ENCODE data around the gene SLC27A5.

Gene SLC27A5

GRCh38 chr19:58556622-58557220, 44.9 kb upstream of the SLC27A5 start:
- peak overlapping the region; percentile 64 for H3K4me3 ChIP-seq (ENCODE audit: insufficient read depth, low read depth, low read length)

GRCh38 chr19:58555920-58556621, 44.3 kb upstream of the SLC27A5 start:
- no peaks in the 10 kb centered on the region for H3K27me3 ChIP-seq (ENCODE audit: control insufficient read depth, insufficient read depth, low read length, poor library complexity, severe bottlenecking)
- 94 to 95% methylated on average over 16 of the region's 16 CpGs for WGBS, 2 experiments
- no peak overlapping the region for H3K4me3 ChIP-seq (ENCODE audit: insufficient read depth, low read depth, low read length)
- no peak overlapping the region for H3K27ac ChIP-seq (ENCODE audit: insufficient read depth, low read depth, low read length, poor library complexity, severe bottlenecking)
- peaks cover 32% of the 10 kb centered on the region for H3K4me1 ChIP-seq (ENCODE audit: control insufficient read depth, insufficient read depth, low read length)
- H3K36me3 ChIP-seq (ENCODE audit: control insufficient read depth, insufficient read depth, low read length): peaks cover 27% of the 10 kb centered on the region
- H3K9me3 ChIP-seq (ENCODE audit: control insufficient read depth, low read length): no peaks in the 10 kb centered on the region

More at GRCh38 chr19:58556622-58557220, 44.9 kb upstream of the SLC27A5 start:
- 90% methylated on average over 10 of the region's 10 CpGs for WGBS, 2 experiments
- H3K4me1 ChIP-seq (ENCODE audit: control insufficient read depth, insufficient read depth, low read length): peaks cover 32% of the 10 kb centered on the region
- H3K27ac ChIP-seq (ENCODE audit: insufficient read depth, low read depth, low read length, poor library complexity, severe bottlenecking): no peak overlapping the region
- H3K36me3 ChIP-seq (ENCODE audit: control insufficient read depth, insufficient read depth, low read length): peaks cover 21% of the 10 kb centered on the region
- H3K9me3 ChIP-seq (ENCODE audit: control insufficient read depth, low read length): no peaks in the 10 kb centered on the region
- peaks cover 5% of the 10 kb centered on the region for H3K27me3 ChIP-seq (ENCODE audit: control insufficient read depth, insufficient read depth, low read length, poor library complexity, severe bottlenecking)

- Histone ChIP-seq H3K27me3 (ENCODE audit: control insufficient read depth, insufficient read depth, low read length, poor library complexity, severe bottlenecking) (no peaks in the 10 kb centered on the region), H3K4me1 (ENCODE audit: control insufficient read depth, insufficient read depth, low read length) (peaks cover 31% of the 10 kb centered on the region), H3K36me3 (ENCODE audit: control insufficient read depth, insufficient read depth, low read length) (peaks cover 31% of the 10 kb centered on the region), H3K9me3 (ENCODE audit: control insufficient read depth, low read length) (no peaks in the 10 kb centered on the region), H3K4me3 (ENCODE audit: insufficient read depth, low read depth, low read length) (peak overlapping the region; percentile 92), H3K27ac (ENCODE audit: insufficient read depth, low read depth, low read length, poor library complexity, severe bottlenecking) (peak overlapping the region; percentile 84)
- 81 to 82% methylated on average over 4 of the region's 4 CpGs for WGBS, 2 experiments
Observed at GRCh38 chr19:58555369-58555885, 43.6 kb upstream of the SLC27A5 start.

- no peaks in the 10 kb centered on the region for H3K27me3 ChIP-seq (ENCODE audit: control insufficient read depth, insufficient read depth, low read length, poor library complexity, severe bottlenecking)
- WGBS, 2 experiments: 3% methylated on average over 69 of the region's 69 CpGs
- peak within 1 kb of the TSS; percentile 92 for H3K4me3 ChIP-seq (ENCODE audit: insufficient read depth, low read depth, low read length)
- peak within 1 kb of the TSS; percentile 84 for H3K27ac ChIP-seq (ENCODE audit: insufficient read depth, low read depth, low read length, poor library complexity, severe bottlenecking)
- H3K4me1 ChIP-seq (ENCODE audit: control insufficient read depth, insufficient read depth, low read length): peaks cover 24% of the 10 kb centered on the region
- peaks cover 38% of the 10 kb centered on the region for H3K36me3 ChIP-seq (ENCODE audit: control insufficient read depth, insufficient read depth, low read length)
- H3K9me3 ChIP-seq (ENCODE audit: control insufficient read depth, low read length): no peaks in the 10 kb centered on the region
Observed at GRCh38 chr19:58554494-58555368, 42.9 kb upstream of the SLC27A5 start, which contains the start of gene CHMP2A. Gene CHMP2A, minus strand, starts transcription at chr19:58555105. Its CDS starts 893 bp downstream, at chr19:58554212.

- no peaks in the 10 kb centered on the region for H3K27me3 ChIP-seq (ENCODE audit: control insufficient read depth, insufficient read depth, low read length, poor library complexity, severe bottlenecking)
- H3K4me3 ChIP-seq (ENCODE audit: insufficient read depth, low read depth, low read length): peak overlapping the region; percentile 92
- peaks cover 23% of the 10 kb centered on the region for H3K4me1 ChIP-seq (ENCODE audit: control insufficient read depth, insufficient read depth, low read length)
- peaks cover 46% of the 10 kb centered on the region for H3K36me3 ChIP-seq (ENCODE audit: control insufficient read depth, insufficient read depth, low read length)
- 80 to 82% methylated on average over 18 of the region's 18 CpGs for WGBS, 2 experiments
- peak overlapping the region; percentile 84 for H3K27ac ChIP-seq (ENCODE audit: insufficient read depth, low read depth, low read length, poor library complexity, severe bottlenecking)
- H3K9me3 ChIP-seq (ENCODE audit: control insufficient read depth, low read length): no peaks in the 10 kb centered on the region
Observed at GRCh38 chr19:58553799-58554493, 42.2 kb upstream of the SLC27A5 start.

GRCh38 chr19:58552655-58553054, 40.9 kb upstream of the SLC27A5 start:
- H3K4me3 ChIP-seq (ENCODE audit: insufficient read depth, low read depth, low read length): no peak overlapping the region
- H3K27ac ChIP-seq (ENCODE audit: insufficient read depth, low read depth, low read length, poor library complexity, severe bottlenecking): no peak overlapping the region
- H3K27me3 ChIP-seq (ENCODE audit: control insufficient read depth, insufficient read depth, low read length, poor library complexity, severe bottlenecking): no peaks in the 10 kb centered on the region
- 97% methylated on average over 2 of the region's 2 CpGs for WGBS, 2 experiments
- peaks cover 59% of the 10 kb centered on the region for H3K36me3 ChIP-seq (ENCODE audit: control insufficient read depth, insufficient read depth, low read length)
- no peaks in the 10 kb centered on the region for H3K9me3 ChIP-seq (ENCODE audit: control insufficient read depth, low read length)
- H3K4me1 ChIP-seq (ENCODE audit: control insufficient read depth, insufficient read depth, low read length): peaks cover 23% of the 10 kb centered on the region

- Histone ChIP-seq H3K9me3 (ENCODE audit: control insufficient read depth, low read length) (no peaks in the 10 kb centered on the region), H3K4me1 (ENCODE audit: control insufficient read depth, insufficient read depth, low read length) (peaks cover 14% of the 10 kb centered on the region), H3K27me3 (ENCODE audit: control insufficient read depth, insufficient read depth, low read length, poor library complexity, severe bottlenecking) (no peaks in the 10 kb centered on the region), H3K4me3 (ENCODE audit: insufficient read depth, low read depth, low read length) (no peak overlapping the region), H3K36me3 (ENCODE audit: control insufficient read depth, insufficient read depth, low read length) (peaks cover 62% of the 10 kb centered on the region), H3K27ac (ENCODE audit: insufficient read depth, low read depth, low read length, poor library complexity, severe bottlenecking) (no peak overlapping the region)
- WGBS, 2 experiments: 95 to 96% methylated on average over 18 of the region's 18 CpGs
Observed at GRCh38 chr19:58551577-58552471, 40.0 kb upstream of the SLC27A5 start.

GRCh38 chr19:58551123-58551497, 39.3 kb upstream of the SLC27A5 start:
- no peak overlapping the region for H3K4me3 ChIP-seq (ENCODE audit: insufficient read depth, low read depth, low read length)
- peaks cover 55% of the 10 kb centered on the region for H3K36me3 ChIP-seq (ENCODE audit: control insufficient read depth, insufficient read depth, low read length)
- no peaks in the 10 kb centered on the region for H3K9me3 ChIP-seq (ENCODE audit: control insufficient read depth, low read length)
- 95 to 100% methylated on average over 1 of the region's 1 CpG for WGBS, 2 experiments
- H3K27ac ChIP-seq (ENCODE audit: insufficient read depth, low read depth, low read length, poor library complexity, severe bottlenecking): no peak overlapping the region
- no peaks in the 10 kb centered on the region for H3K27me3 ChIP-seq (ENCODE audit: control insufficient read depth, insufficient read depth, low read length, poor library complexity, severe bottlenecking)
- H3K4me1 ChIP-seq (ENCODE audit: control insufficient read depth, insufficient read depth, low read length): peaks cover 13% of the 10 kb centered on the region

All from ectodermal cell (in vitro differentiated cells).